ENCODE results near the gene DPF3.

The DPF3 gene

GRCh38 chr14:72679536-72680151, 214.3 kb downstream of the DPF3 start:
- DNase-seq (ENCODE audit: low read depth, low spot score) = no peak
- H3K27me3 ChIP-seq (ENCODE audit: insufficient read depth, insufficient read length) = no peaks in the 10 kb centered on the region
- H3K4me1 ChIP-seq (ENCODE audit: insufficient read depth, insufficient read length) = peaks cover 1% of the 10 kb centered on the region
- H3K9ac ChIP-seq (ENCODE audit: insufficient read length, low read depth) = no peak overlapping the region
- no peaks in the 10 kb centered on the region for H3K9me3 ChIP-seq (ENCODE audit: insufficient read depth, low read length)
- no peaks in the 10 kb centered on the region for H3K36me3 ChIP-seq (ENCODE audit: insufficient read depth, insufficient read length, low read length)
- TF ChIP-seq SUZ12 (IDR thresholded peaks at IDR 0.05; ENCODE audit: extremely low read depth, insufficient read depth, insufficient read length) = no peak
- no peak for TF ChIP-seq YY1 (IDR thresholded peaks at IDR 0.05; ENCODE audit: insufficient read depth, insufficient read length)
- TF ChIP-seq ZNF274 (IDR thresholded peaks at IDR 0.05; ENCODE audit: low read depth, low read length) = no peak
- no peak overlapping the region for H3K4me3 ChIP-seq (ENCODE audit: insufficient read length, low read depth)

DNA sequence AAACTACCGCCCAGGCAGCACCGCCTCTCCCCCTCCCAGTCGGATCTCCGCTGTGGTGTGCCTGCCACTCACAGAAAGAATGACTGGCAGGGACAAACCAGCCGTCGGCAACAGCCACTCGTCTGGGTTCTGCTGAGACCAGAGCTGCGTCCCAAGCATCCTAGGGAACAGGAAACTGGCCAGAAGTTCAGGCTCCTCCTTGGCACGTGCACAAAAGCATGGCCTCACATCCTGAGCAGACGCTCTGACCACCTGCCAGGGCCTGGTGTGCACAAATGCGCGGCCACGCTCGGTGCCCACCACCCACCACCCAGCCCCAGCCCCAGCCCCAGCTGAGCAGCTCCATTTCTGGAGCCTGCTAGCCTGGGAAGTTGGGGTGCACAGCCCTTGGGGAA, 214.8 kb downstream of the DPF3 start:
- Histone ChIP-seq H3K4me1 (ENCODE audit: insufficient read depth, insufficient read length) (peaks cover 1% of the 10 kb centered on the region), H3K9me3 (ENCODE audit: insufficient read depth, low read length) (no peaks in the 10 kb centered on the region), H3K9ac (ENCODE audit: insufficient read length, low read depth) (no peak overlapping the region), H3K27me3 (ENCODE audit: insufficient read depth, insufficient read length) (no peaks in the 10 kb centered on the region), H3K36me3 (ENCODE audit: insufficient read depth, insufficient read length, low read length) (no peaks in the 10 kb centered on the region), H3K4me3 (ENCODE audit: insufficient read length, low read depth) (no peak overlapping the region)
- no peak for DNase-seq (ENCODE audit: low read depth, low spot score)
- no peak for TF ChIP-seq ZNF274 (IDR thresholded peaks at IDR 0.05; ENCODE audit: low read depth, low read length)
- no peak for TF ChIP-seq YY1 (IDR thresholded peaks at IDR 0.05; ENCODE audit: insufficient read depth, insufficient read length)
- no peak for TF ChIP-seq SUZ12 (IDR thresholded peaks at IDR 0.05; ENCODE audit: extremely low read depth, insufficient read depth, insufficient read length)

GRCh38 chr14:72678356-72678755, 215.5 kb downstream of the DPF3 start:
- Histone ChIP-seq H3K4me3 (ENCODE audit: insufficient read length, low read depth) (no peak overlapping the region), H3K9ac (ENCODE audit: insufficient read length, low read depth) (no peak overlapping the region), H3K9me3 (ENCODE audit: insufficient read depth, low read length) (no peaks in the 10 kb centered on the region), H3K4me1 (ENCODE audit: insufficient read depth, insufficient read length) (peaks cover 1% of the 10 kb centered on the region), H3K27me3 (ENCODE audit: insufficient read depth, insufficient read length) (no peaks in the 10 kb centered on the region), H3K36me3 (ENCODE audit: insufficient read depth, insufficient read length, low read length) (no peaks in the 10 kb centered on the region)
- TF ChIP-seq ZNF274 (IDR thresholded peaks at IDR 0.05; ENCODE audit: low read depth, low read length) (no peak), YY1 (IDR thresholded peaks at IDR 0.05; ENCODE audit: insufficient read depth, insufficient read length) (no peak), SUZ12 (IDR thresholded peaks at IDR 0.05; ENCODE audit: extremely low read depth, insufficient read depth, insufficient read length) (no peak)
- no peak for DNase-seq (ENCODE audit: low read depth, low spot score)

GRCh38 chr14:72677664-72678063, 216.2 kb downstream of the DPF3 start:
- no peak overlapping the region for H3K4me3 ChIP-seq (ENCODE audit: insufficient read length, low read depth)
- DNase-seq (ENCODE audit: low read depth, low spot score) = no peak
- H3K27me3 ChIP-seq (ENCODE audit: insufficient read depth, insufficient read length) = no peaks in the 10 kb centered on the region
- TF ChIP-seq ZNF274 (IDR thresholded peaks at IDR 0.05; ENCODE audit: low read depth, low read length) (no peak), SUZ12 (IDR thresholded peaks at IDR 0.05; ENCODE audit: extremely low read depth, insufficient read depth, insufficient read length) (no peak), YY1 (IDR thresholded peaks at IDR 0.05; ENCODE audit: insufficient read depth, insufficient read length) (no peak)
- no peaks in the 10 kb centered on the region for H3K36me3 ChIP-seq (ENCODE audit: insufficient read depth, insufficient read length, low read length)
- H3K9ac ChIP-seq (ENCODE audit: insufficient read length, low read depth) = no peak overlapping the region
- H3K9me3 ChIP-seq (ENCODE audit: insufficient read depth, low read length) = no peaks in the 10 kb centered on the region
- peaks cover 1% of the 10 kb centered on the region for H3K4me1 ChIP-seq (ENCODE audit: insufficient read depth, insufficient read length)

GRCh38 chr14:72675126-72675525, 218.8 kb downstream of the DPF3 start:
- no peaks in the 10 kb centered on the region for H3K27me3 ChIP-seq (ENCODE audit: insufficient read depth, insufficient read length)
- no peak overlapping the region for H3K9ac ChIP-seq (ENCODE audit: insufficient read length, low read depth)
- H3K4me3 ChIP-seq (ENCODE audit: insufficient read length, low read depth) = no peak overlapping the region
- H3K4me1 ChIP-seq (ENCODE audit: insufficient read depth, insufficient read length) = peaks cover 1% of the 10 kb centered on the region
- TF ChIP-seq SUZ12 (IDR thresholded peaks at IDR 0.05; ENCODE audit: extremely low read depth, insufficient read depth, insufficient read length) = no peak
- no peak for TF ChIP-seq YY1 (IDR thresholded peaks at IDR 0.05; ENCODE audit: insufficient read depth, insufficient read length)
- TF ChIP-seq ZNF274 (IDR thresholded peaks at IDR 0.05; ENCODE audit: low read depth, low read length) = no peak
- no peak for DNase-seq (ENCODE audit: low read depth, low spot score)
- no peaks in the 10 kb centered on the region for H3K9me3 ChIP-seq (ENCODE audit: insufficient read depth, low read length)
- no peaks in the 10 kb centered on the region for H3K36me3 ChIP-seq (ENCODE audit: insufficient read depth, insufficient read length, low read length)

- H3K4me1 ChIP-seq (ENCODE audit: insufficient read depth, insufficient read length) = no peaks in the 10 kb centered on the region
- TF ChIP-seq YY1 (IDR thresholded peaks at IDR 0.05; ENCODE audit: insufficient read depth, insufficient read length) (no peak), SUZ12 (IDR thresholded peaks at IDR 0.05; ENCODE audit: extremely low read depth, insufficient read depth, insufficient read length) (no peak), ZNF274 (IDR thresholded peaks at IDR 0.05; ENCODE audit: low read depth, low read length) (no peak)
- no peak overlapping the region for H3K9ac ChIP-seq (ENCODE audit: insufficient read length, low read depth)
- H3K36me3 ChIP-seq (ENCODE audit: insufficient read depth, insufficient read length, low read length) = no peaks in the 10 kb centered on the region
- DNase-seq (ENCODE audit: low read depth, low spot score) = no peak
- no peak overlapping the region for H3K4me3 ChIP-seq (ENCODE audit: insufficient read length, low read depth)
- H3K27me3 ChIP-seq (ENCODE audit: insufficient read depth, insufficient read length) = no peaks in the 10 kb centered on the region
- H3K9me3 ChIP-seq (ENCODE audit: insufficient read depth, low read length) = no peaks in the 10 kb centered on the region
These were observed 220.7 kb downstream of the DPF3 start for GRCh38 chr14:72673179-72673578.

DNA sequence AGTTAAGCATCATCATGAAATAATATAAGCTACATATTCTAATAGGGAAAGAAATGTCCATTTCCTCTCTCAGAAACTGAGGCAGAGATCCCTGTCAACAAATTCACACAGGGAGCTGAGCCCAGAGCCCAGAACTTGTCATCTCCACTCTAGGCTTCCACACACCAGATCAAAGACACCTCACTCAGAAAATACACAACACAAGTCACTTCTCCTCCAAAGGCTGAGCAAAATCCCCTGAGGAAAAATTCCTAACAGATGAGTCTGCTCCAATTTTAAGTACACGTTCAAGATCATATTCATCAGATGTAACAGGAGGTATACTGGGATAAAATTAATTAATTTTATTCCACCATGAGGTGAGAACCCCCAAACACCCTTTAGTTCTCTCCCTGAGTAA, 227.3 kb downstream of the DPF3 start:
- no peaks in the 10 kb centered on the region for H3K9me3 ChIP-seq (ENCODE audit: insufficient read depth, low read length)
- no peak for DNase-seq (ENCODE audit: low read depth, low spot score)
- H3K9ac ChIP-seq (ENCODE audit: insufficient read length, low read depth) = no peak overlapping the region
- H3K4me1 ChIP-seq (ENCODE audit: insufficient read depth, insufficient read length) = no peaks in the 10 kb centered on the region
- no peak overlapping the region for H3K4me3 ChIP-seq (ENCODE audit: insufficient read length, low read depth)
- TF ChIP-seq SUZ12 (IDR thresholded peaks at IDR 0.05; ENCODE audit: extremely low read depth, insufficient read depth, insufficient read length) = no peak
- no peak for TF ChIP-seq YY1 (IDR thresholded peaks at IDR 0.05; ENCODE audit: insufficient read depth, insufficient read length)
- no peak for TF ChIP-seq ZNF274 (IDR thresholded peaks at IDR 0.05; ENCODE audit: low read depth, low read length)
- H3K27me3 ChIP-seq (ENCODE audit: insufficient read depth, insufficient read length) = no peaks in the 10 kb centered on the region
- H3K36me3 ChIP-seq (ENCODE audit: insufficient read depth, insufficient read length, low read length) = no peaks in the 10 kb centered on the region
